WTC11 (cell line): Measurements from ENCODE around the gene SMG9. TPM values are rescaled to one million over a fixed set of nuclear protein-coding genes. Genes with fewer than 3 reads are reported as not detected.
A peak's percentile ranks its signal among the peaks of the same experiment; 100 is the strongest.

Source experiments
- ATAC-seq: fragments of 200-7000 bp; cut with Tn5 transposase; 2 replicates; pipeline ENCODE4 v1.10.0; 2021; ENCODE audit warnings: mild to moderate bottlenecking, moderate library complexity
- CTCF ChIA-PET: fragments of 300-600 bp; sonication (Branson Sonifier 250); formaldehyde crosslinking; loops from one replicate; lab custom pipeline; 2021; ENCODE audit warnings: antibody characterized with exemption; lab: Charles Lee
- POLR2A ChIA-PET: fragments of 350-600 bp; sonication (Branson Sonifier 250); formaldehyde crosslinking; loops from one replicate; lab custom pipeline; 2021; ENCODE audit warnings: antibody characterized with exemption; lab: Charles Lee
- DNase-seq: peaks from one replicate; pipeline ENCODE4 v3.0.0; 2021; ENCODE audit warnings: low spot score
- H3K27ac Mint-ChIP-seq: 2 replicates; pipeline ENCODE4 v1.8.0; 2021; ENCODE audit warnings: mixed read lengths
- H3K27me3 Mint-ChIP-seq: 2 replicates; pipeline ENCODE4 v1.8.0; 2021; ENCODE audit warnings: low read depth, mild to moderate bottlenecking, moderate library complexity, mixed read lengths
- H3K36me3 Mint-ChIP-seq: 2 replicates; pipeline ENCODE4 v1.8.0; 2021; ENCODE audit warnings: mixed read lengths
- H3K4me1 Mint-ChIP-seq: 2 replicates; pipeline ENCODE4 v1.8.0; 2022; ENCODE audit warnings: mixed read lengths
- H3K4me3 Mint-ChIP-seq: 2 replicates; pipeline ENCODE4 v1.8.0; 2021; ENCODE audit warnings: mild to moderate bottlenecking, moderate library complexity, mixed read lengths
- H3K9me3 Mint-ChIP-seq: 2 replicates; pipeline ENCODE4 v1.8.0; 2021; ENCODE audit warnings: mixed read lengths
- ATF6 ChIP-seq: sonication (generic); formaldehyde crosslinking; IDR thresholded peaks from 2 replicates; pipeline ENCODE4 v1.8.1; 2023; ENCODE audit warnings: mild to moderate bottlenecking, missing genetic modification reagents
- ERG ChIP-seq: fragments of 250-450 bp; sonication (Bioruptor Pico); IDR thresholded peaks from 2 replicates; pipeline ENCODE4 v1.8.0; 2021; ENCODE audit warnings: mild to moderate bottlenecking
- FOXP1 ChIP-seq: sonication (generic); formaldehyde crosslinking; IDR thresholded peaks from 2 replicates; pipeline ENCODE4 v1.8.0; 2022; ENCODE audit warnings: missing genetic modification reagents, mild to moderate bottlenecking, moderate library complexity, borderline replicate concordance
- FOXP4 ChIP-seq: sonication (generic); formaldehyde crosslinking; IDR thresholded peaks from 2 replicates; pipeline ENCODE4 v1.8.0; 2022; ENCODE audit warnings: mild to moderate bottlenecking, missing genetic modification reagents
- NR2C2 ChIP-seq: sonication (generic); formaldehyde crosslinking; IDR thresholded peaks from 2 replicates; pipeline ENCODE4 v1.8.0; 2022; ENCODE audit warnings: mild to moderate bottlenecking, missing genetic modification reagents
- NR3C1 ChIP-seq: sonication (generic); formaldehyde crosslinking; conservative IDR thresholded peaks from 2 replicates; pipeline ENCODE4 v1.8.1; 2023; ENCODE audit warnings: low read depth, mild to moderate bottlenecking, missing genetic modification reagents
- PRRX2 ChIP-seq: fragments of 250-450 bp; sonication (Bioruptor Pico); IDR thresholded peaks from 2 replicates; pipeline ENCODE4 v1.8.0; 2021; ENCODE audit warnings: mild to moderate bottlenecking
- TEAD1 ChIP-seq: sonication (generic); formaldehyde crosslinking; IDR thresholded peaks from 2 replicates; pipeline ENCODE4 v1.8.0; 2022; ENCODE audit warnings: mild to moderate bottlenecking, missing genetic modification reagents
- TEAD4 ChIP-seq: sonication (generic); formaldehyde crosslinking; IDR thresholded peaks from 2 replicates; pipeline ENCODE4 v1.8.0; 2022; ENCODE audit warnings: mild to moderate bottlenecking, missing genetic modification reagents
- ZNF263 ChIP-seq: sonication (generic); formaldehyde crosslinking; IDR thresholded peaks from 2 replicates; pipeline ENCODE4 v1.8.1; 2022; ENCODE audit warnings: low read depth, mild to moderate bottlenecking, moderate library complexity, missing genetic modification reagents
- ZNF396 ChIP-seq: fragments of 250-450 bp; sonication (Bioruptor Pico); IDR thresholded peaks from 2 replicates; pipeline ENCODE4 v1.8.0; 2021; ENCODE audit warnings: mild to moderate bottlenecking, moderate library complexity, borderline replicate concordance
- ZNF425 ChIP-seq: fragments of 250-450 bp; sonication (Bioruptor Pico); conservative IDR thresholded peaks from 2 replicates; pipeline ENCODE4 v1.9.0; 2021; ENCODE audit warnings: mild to moderate bottlenecking
- total RNA-seq: library from RNA; stranded (reverse); gene quantifications from 3 replicates; pipeline ENCODE4 v1.2.3, GENCODE V29; 2021
- TF ChIP-seq, protein P1 (sequence below): fragments of 250-450 bp; sonication (Bioruptor Pico); IDR thresholded peaks from 2 replicates; pipeline ENCODE4 v1.9.0; 2021; ENCODE audit warnings: mild to moderate bottlenecking
- TF ChIP-seq, protein P2 (sequence below): sonication (generic); formaldehyde crosslinking; IDR thresholded peaks from 2 replicates; pipeline ENCODE4 v1.8.0; 2023; ENCODE audit warnings: mild to moderate bottlenecking, missing genetic modification reagents

The SMG9 gene
- total RNA-seq, 1 experiment from 2014 or later, result 25.7 TPM

DNA sequence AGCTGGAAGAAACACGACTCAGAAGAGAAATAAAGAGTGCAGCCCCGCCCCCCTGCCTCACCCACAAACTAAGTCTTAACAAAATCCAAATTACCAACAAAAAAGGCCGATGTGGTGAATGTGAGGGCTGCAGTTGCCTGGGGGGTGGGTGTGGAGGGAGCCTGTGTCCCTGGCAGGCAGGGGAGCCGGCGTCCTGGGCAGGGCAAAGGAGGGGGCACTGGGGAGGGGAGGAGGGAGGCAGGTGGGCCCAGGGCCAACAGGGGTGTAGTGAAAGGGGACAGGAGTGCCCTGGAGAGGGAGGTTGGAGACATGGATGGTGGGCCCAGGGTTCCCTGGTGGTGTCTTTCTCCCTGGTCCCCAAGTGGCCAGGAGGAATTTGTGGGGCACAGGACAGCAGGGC, 34.8 kb downstream of the SMG9 start (continued):
- TF ChIP-seq ZNF263 (CRISPR knock-in tag), result no peak
- TF ChIP-seq NR2C2 (CRISPR knock-in tag), result no peak

DNA sequence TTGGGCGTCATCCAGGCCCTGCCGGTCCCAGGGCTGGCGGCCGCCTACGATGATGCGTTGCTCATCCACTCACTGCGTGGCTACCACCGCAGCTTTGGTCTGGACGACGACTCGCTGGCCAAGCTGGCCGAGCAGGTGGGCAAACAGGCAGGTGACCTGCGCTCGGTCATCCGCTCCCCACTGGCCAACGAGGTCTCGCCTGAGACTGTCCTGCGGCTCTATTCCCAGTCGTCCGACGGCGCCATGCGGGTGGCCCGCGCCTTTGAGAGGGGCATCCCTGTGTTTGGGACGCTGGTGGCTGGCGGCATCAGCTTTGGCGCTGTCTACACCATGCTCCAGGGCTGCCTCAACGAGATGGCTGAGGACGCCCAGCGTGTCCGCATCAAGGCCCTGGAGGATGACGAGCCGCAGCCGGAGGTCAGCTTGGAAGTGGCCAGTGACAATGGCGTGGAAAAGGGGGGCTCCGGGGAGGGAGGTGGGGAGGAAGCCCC, 35.3 kb downstream of the SMG9 start:
- Mint-ChIP-seq H3K9me3 (no peaks in the 10 kb centered on the region), H3K4me3 (no peak overlapping the region), H3K4me1 (no peaks in the 10 kb centered on the region), H3K27ac (no peak overlapping the region), H3K36me3 (no peaks in the 10 kb centered on the region), H3K27me3 (no peaks in the 10 kb centered on the region)
- TF ChIP-seq PRRX2 (CRISPR knock-in tag), result no peak
- 0 out of 2 replicates have a peak, but pooled peaks have one; percentile 31 for TF ChIP-seq FOXP1 (CRISPR knock-in tag)
- ATAC-seq (no peak), DNase-seq (no peak)
- POLR2A ChIA-PET, result no interaction called here
- CTCF ChIA-PET, result no interaction called here

DNA sequence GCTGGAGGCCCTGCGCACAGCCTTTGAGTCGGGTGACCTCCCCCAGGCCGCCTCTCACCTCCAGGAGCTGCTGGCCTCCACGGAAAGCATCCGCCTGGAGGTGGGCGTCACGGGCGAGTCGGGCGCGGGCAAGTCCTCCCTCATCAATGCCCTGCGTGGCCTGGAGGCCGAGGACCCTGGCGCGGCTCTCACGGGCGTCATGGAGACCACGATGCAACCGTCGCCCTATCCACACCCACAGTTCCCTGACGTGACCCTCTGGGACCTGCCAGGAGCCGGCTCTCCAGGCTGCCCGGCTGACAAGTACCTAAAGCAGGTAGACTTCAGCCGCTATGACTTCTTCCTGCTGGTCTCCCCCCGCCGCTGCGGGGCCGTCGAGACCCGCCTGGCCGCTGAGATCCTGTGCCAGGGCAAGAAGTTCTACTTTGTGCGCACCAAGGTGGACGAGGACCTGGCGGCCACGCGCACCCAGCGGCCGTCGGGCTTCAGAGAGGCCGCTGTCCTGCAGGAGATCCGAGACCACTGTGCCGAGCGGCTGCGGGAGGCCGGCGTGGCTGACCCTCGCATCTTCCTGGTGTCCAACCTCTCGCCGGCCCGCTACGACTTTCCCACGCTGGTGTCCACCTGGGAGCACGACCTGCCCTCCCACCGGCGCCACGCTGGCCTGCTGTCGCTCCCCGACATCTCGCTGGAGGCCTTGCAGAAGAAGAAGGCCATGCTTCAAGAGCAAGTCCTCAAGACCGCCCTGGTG, 36.0 kb downstream of the SMG9 start:
- H3K9me3 Mint-ChIP-seq, result no peaks in the 10 kb centered on the region
- POLR2A ChIA-PET, result no interaction called here
- ATAC-seq (no peak), DNase-seq (no peak)
- CTCF ChIA-PET, result no interaction called here
- no peaks in the 10 kb centered on the region for H3K4me1 Mint-ChIP-seq
- H3K27me3 Mint-ChIP-seq, result no peaks in the 10 kb centered on the region
- H3K4me3 Mint-ChIP-seq, result no peak overlapping the region
- H3K27ac Mint-ChIP-seq, result no peak overlapping the region
- no peaks in the 10 kb centered on the region for H3K36me3 Mint-ChIP-seq
- TF ChIP-seq, protein P1, sequence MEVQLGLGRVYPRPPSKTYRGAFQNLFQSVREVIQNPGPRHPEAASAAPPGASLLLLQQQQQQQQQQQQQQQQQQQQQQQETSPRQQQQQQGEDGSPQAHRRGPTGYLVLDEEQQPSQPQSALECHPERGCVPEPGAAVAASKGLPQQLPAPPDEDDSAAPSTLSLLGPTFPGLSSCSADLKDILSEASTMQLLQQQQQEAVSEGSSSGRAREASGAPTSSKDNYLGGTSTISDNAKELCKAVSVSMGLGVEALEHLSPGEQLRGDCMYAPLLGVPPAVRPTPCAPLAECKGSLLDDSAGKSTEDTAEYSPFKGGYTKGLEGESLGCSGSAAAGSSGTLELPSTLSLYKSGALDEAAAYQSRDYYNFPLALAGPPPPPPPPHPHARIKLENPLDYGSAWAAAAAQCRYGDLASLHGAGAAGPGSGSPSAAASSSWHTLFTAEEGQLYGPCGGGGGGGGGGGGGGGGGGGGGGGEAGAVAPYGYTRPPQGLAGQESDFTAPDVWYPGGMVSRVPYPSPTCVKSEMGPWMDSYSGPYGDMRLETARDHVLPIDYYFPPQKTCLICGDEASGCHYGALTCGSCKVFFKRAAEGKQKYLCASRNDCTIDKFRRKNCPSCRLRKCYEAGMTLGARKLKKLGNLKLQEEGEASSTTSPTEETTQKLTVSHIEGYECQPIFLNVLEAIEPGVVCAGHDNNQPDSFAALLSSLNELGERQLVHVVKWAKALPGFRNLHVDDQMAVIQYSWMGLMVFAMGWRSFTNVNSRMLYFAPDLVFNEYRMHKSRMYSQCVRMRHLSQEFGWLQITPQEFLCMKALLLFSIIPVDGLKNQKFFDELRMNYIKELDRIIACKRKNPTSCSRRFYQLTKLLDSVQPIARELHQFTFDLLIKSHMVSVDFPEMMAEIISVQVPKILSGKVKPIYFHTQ (CRISPR knock-in tag), result no peak
- TF ChIP-seq, protein P2, sequence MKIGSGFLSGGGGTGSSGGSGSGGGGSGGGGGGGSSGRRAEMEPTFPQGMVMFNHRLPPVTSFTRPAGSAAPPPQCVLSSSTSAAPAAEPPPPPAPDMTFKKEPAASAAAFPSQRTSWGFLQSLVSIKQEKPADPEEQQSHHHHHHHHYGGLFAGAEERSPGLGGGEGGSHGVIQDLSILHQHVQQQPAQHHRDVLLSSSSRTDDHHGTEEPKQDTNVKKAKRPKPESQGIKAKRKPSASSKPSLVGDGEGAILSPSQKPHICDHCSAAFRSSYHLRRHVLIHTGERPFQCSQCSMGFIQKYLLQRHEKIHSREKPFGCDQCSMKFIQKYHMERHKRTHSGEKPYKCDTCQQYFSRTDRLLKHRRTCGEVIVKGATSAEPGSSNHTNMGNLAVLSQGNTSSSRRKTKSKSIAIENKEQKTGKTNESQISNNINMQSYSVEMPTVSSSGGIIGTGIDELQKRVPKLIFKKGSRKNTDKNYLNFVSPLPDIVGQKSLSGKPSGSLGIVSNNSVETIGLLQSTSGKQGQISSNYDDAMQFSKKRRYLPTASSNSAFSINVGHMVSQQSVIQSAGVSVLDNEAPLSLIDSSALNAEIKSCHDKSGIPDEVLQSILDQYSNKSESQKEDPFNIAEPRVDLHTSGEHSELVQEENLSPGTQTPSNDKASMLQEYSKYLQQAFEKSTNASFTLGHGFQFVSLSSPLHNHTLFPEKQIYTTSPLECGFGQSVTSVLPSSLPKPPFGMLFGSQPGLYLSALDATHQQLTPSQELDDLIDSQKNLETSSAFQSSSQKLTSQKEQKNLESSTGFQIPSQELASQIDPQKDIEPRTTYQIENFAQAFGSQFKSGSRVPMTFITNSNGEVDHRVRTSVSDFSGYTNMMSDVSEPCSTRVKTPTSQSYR (CRISPR knock-in tag), result no peak
- no peak for TF ChIP-seq TEAD4 (CRISPR knock-in tag)
- no peak for TF ChIP-seq ZNF425 (CRISPR knock-in tag)

DNA sequence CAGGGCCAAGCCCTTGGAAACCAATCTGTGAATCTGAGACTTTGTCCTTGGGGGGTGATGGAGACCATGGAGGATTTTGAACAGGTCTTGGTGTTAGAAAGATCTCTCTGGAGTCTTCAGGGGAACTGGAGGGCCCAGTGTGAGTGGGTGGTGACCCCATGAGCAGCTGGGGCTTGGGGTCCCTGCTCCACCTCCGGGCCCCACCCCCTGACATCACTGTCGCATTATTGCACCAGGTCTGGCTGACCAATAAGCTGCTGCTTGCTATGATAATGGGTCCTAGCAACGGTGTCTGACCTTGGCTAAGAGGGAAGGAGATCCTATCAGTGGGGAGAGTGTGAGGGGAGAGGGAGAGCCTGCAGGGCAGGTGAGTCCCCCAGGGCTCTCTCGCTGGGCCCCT, 39.0 kb downstream of the SMG9 start, which contains the start of gene IRGC:
Gene IRGC (plus strand): TSS at position 301 of the 400 bp plus-strand sequence. CDS start 2,483 bp downstream, outside the sequence.
- H3K9me3 Mint-ChIP-seq, result no peaks in the 10 kb centered on the region
- POLR2A ChIA-PET, result no interaction called here
- H3K27me3 Mint-ChIP-seq, result peaks cover 3% of the 10 kb centered on the region; the same call in 1 of the 2 replicates
- no peaks in the 10 kb centered on the region for H3K36me3 Mint-ChIP-seq
- H3K4me1 Mint-ChIP-seq, result no peaks in the 10 kb centered on the region
- CTCF ChIA-PET, result interaction anchor here (0.8 kb wide), 1 partner anchor 58 kb away, joined by 3 read pairs; no protein-coding TSS in a partner anchor
- DNase-seq (no peak), ATAC-seq (no peak)
- no peak within 1 kb of the TSS for H3K4me3 Mint-ChIP-seq
- H3K27ac Mint-ChIP-seq, result no peak within 1 kb of the TSS; the same call in 1 of the 2 replicates
- TF ChIP-seq ZNF396 (CRISPR knock-in tag) (no peak), FOXP4 (no peak), NR3C1 (CRISPR knock-in tag) (no peak), ERG (no peak), ATF6 (CRISPR knock-in tag) (no peak), TEAD1 (no peak)
